ENCODE data around the gene SNX22.

DNA sequence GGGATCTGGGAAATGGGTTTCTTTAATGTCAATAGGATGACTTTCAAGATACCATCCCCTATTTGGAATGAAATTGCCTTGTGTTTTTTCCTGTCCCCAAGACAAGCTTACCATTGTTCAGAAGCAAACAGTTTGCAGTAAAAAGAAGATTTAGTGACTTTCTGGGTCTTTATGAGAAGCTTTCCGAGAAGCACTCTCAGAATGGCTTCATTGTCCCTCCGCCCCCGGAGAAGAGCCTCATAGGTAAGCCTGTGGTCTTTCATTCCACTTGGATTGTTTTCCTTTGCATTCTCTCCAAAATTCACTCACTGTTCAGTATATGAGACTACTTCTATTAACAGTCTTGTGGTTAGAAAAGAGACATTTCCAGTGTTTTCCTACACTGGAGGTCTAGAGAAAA lies 25.6 kb upstream of the SNX22 start:
- no peak for TF ChIP-seq SP1 (IDR thresholded peaks at IDR 0.05)
- TF ChIP-seq, protein P1, sequence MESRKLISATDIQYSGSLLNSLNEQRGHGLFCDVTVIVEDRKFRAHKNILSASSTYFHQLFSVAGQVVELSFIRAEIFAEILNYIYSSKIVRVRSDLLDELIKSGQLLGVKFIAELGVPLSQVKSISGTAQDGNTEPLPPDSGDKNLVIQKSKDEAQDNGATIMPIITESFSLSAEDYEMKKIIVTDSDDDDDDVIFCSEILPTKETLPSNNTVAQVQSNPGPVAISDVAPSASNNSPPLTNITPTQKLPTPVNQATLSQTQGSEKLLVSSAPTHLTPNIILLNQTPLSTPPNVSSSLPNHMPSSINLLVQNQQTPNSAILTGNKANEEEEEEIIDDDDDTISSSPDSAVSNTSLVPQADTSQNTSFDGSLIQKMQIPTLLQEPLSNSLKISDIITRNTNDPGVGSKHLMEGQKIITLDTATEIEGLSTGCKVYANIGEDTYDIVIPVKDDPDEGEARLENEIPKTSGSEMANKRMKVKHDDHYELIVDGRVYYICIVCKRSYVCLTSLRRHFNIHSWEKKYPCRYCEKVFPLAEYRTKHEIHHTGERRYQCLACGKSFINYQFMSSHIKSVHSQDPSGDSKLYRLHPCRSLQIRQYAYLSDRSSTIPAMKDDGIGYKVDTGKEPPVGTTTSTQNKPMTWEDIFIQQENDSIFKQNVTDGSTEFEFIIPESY (IDR thresholded peaks at IDR 0.05), result no peak
- TF ChIP-seq RAD21 (IDR thresholded peaks at IDR 0.05), result no peak
- TF ChIP-seq, protein P2, sequence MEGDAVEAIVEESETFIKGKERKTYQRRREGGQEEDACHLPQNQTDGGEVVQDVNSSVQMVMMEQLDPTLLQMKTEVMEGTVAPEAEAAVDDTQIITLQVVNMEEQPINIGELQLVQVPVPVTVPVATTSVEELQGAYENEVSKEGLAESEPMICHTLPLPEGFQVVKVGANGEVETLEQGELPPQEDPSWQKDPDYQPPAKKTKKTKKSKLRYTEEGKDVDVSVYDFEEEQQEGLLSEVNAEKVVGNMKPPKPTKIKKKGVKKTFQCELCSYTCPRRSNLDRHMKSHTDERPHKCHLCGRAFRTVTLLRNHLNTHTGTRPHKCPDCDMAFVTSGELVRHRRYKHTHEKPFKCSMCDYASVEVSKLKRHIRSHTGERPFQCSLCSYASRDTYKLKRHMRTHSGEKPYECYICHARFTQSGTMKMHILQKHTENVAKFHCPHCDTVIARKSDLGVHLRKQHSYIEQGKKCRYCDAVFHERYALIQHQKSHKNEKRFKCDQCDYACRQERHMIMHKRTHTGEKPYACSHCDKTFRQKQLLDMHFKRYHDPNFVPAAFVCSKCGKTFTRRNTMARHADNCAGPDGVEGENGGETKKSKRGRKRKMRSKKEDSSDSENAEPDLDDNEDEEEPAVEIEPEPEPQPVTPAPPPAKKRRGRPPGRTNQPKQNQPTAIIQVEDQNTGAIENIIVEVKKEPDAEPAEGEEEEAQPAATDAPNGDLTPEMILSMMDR (IDR thresholded peaks at IDR 0.05; ENCODE audit: low read depth, low read length, missing input control), result no peak
- TF ChIP-seq, protein P3, sequence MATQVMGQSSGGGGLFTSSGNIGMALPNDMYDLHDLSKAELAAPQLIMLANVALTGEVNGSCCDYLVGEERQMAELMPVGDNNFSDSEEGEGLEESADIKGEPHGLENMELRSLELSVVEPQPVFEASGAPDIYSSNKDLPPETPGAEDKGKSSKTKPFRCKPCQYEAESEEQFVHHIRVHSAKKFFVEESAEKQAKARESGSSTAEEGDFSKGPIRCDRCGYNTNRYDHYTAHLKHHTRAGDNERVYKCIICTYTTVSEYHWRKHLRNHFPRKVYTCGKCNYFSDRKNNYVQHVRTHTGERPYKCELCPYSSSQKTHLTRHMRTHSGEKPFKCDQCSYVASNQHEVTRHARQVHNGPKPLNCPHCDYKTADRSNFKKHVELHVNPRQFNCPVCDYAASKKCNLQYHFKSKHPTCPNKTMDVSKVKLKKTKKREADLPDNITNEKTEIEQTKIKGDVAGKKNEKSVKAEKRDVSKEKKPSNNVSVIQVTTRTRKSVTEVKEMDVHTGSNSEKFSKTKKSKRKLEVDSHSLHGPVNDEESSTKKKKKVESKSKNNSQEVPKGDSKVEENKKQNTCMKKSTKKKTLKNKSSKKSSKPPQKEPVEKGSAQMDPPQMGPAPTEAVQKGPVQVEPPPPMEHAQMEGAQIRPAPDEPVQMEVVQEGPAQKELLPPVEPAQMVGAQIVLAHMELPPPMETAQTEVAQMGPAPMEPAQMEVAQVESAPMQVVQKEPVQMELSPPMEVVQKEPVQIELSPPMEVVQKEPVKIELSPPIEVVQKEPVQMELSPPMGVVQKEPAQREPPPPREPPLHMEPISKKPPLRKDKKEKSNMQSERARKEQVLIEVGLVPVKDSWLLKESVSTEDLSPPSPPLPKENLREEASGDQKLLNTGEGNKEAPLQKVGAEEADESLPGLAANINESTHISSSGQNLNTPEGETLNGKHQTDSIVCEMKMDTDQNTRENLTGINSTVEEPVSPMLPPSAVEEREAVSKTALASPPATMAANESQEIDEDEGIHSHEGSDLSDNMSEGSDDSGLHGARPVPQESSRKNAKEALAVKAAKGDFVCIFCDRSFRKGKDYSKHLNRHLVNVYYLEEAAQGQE (IDR thresholded peaks at IDR 0.05), result no peak
- TF ChIP-seq, protein P4, sequence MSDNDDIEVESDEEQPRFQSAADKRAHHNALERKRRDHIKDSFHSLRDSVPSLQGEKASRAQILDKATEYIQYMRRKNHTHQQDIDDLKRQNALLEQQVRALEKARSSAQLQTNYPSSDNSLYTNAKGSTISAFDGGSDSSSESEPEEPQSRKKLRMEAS (IDR thresholded peaks at IDR 0.05), result no peak

Data from liver (tissue), 3 donors.